ENCODE data around the gene TP53BP2. TPM values are rescaled to one million over a fixed set of nuclear protein-coding genes. Genes with fewer than 3 reads are reported as not detected.

The TP53BP2 gene
- total RNA-seq, 1 donor from 2014 or later: 22.6 TPM

DNA sequence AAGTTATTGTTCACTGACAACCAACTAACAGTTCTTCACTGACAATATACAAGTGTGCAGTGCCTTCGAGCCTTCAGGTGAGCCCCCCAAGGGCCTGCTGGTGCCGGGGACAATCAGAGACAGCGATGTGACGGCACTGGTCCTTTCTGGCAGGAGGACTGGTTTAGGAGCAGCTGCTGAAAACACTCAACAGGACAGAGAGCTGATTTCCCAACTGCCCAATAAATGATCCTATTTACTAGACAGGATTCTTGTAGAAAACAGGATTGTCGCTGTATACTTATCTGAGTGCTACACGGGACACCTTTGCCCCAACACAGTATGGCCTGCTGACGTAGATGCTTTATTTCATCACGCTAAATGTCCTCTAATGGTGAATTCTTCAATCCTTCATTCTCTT is 65.4 kb downstream of the TP53BP2 start:
- Histone ChIP-seq H3K36me3 (ENCODE audit: control insufficient read depth, insufficient read depth, low read length) (peaks cover 3% of the 10 kb centered on the region), H3K4me3 (ENCODE audit: low read depth, low read length) (no peak overlapping the region), H3K27me3 (ENCODE audit: control insufficient read depth, insufficient read depth, low read length) (no peaks in the 10 kb centered on the region)
- TF ChIP-seq, protein P1, sequence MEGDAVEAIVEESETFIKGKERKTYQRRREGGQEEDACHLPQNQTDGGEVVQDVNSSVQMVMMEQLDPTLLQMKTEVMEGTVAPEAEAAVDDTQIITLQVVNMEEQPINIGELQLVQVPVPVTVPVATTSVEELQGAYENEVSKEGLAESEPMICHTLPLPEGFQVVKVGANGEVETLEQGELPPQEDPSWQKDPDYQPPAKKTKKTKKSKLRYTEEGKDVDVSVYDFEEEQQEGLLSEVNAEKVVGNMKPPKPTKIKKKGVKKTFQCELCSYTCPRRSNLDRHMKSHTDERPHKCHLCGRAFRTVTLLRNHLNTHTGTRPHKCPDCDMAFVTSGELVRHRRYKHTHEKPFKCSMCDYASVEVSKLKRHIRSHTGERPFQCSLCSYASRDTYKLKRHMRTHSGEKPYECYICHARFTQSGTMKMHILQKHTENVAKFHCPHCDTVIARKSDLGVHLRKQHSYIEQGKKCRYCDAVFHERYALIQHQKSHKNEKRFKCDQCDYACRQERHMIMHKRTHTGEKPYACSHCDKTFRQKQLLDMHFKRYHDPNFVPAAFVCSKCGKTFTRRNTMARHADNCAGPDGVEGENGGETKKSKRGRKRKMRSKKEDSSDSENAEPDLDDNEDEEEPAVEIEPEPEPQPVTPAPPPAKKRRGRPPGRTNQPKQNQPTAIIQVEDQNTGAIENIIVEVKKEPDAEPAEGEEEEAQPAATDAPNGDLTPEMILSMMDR (IDR thresholded peaks at IDR 0.05; ENCODE audit: insufficient read depth, low read length, severe bottlenecking): no peak
- DNase-seq (ENCODE audit: low read depth) (no peak), FAIRE-seq (no peak)

DNA sequence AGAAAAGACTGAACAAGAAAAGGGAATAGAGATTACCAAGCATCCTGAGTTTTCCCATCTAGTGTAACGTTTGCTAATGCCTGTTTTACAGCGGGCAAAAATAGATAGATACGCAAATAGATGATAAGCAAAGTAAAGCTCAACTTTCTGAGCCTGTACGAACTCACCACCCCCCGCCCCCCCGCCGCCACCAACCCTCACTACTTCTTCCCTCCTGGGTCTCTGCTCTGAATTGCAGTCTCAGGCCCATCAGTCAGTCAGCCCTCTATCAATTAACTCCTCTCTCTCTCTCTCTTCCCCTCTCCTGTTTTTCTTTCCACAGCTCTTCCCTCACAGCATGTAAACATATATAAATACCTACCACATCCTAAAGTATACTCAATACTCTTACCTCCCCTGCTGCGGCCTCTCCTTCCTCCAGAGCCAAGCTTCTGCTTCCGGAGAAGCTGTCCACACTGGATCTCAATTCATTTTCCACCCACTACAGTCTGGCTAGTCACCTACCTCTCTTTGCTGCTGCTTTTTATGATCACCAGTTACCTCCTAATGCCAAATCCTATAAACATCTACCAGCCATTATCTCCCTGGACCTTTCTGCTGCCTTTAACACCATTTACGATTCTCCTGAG is 68.8 kb downstream of the TP53BP2 start:
- H3K4me3 ChIP-seq (ENCODE audit: low read depth, low read length): no peak overlapping the region
- FAIRE-seq: no peak
- no peak for DNase-seq (ENCODE audit: low read depth)
- H3K36me3 ChIP-seq (ENCODE audit: control insufficient read depth, insufficient read depth, low read length): peaks cover 11% of the 10 kb centered on the region
- TF ChIP-seq, protein P1 (IDR thresholded peaks at IDR 0.05; ENCODE audit: insufficient read depth, low read length, severe bottlenecking): no peak
- no peaks in the 10 kb centered on the region for H3K27me3 ChIP-seq (ENCODE audit: control insufficient read depth, insufficient read depth, low read length)

GRCh38 chr1:223776075-223776814 is 69.5 kb downstream of the TP53BP2 start:
- Histone ChIP-seq H3K36me3 (ENCODE audit: control insufficient read depth, insufficient read depth, low read length) (peaks cover 11% of the 10 kb centered on the region), H3K4me3 (ENCODE audit: low read depth, low read length) (no peak overlapping the region), H3K27me3 (ENCODE audit: control insufficient read depth, insufficient read depth, low read length) (no peaks in the 10 kb centered on the region)
- FAIRE-seq (no peak), DNase-seq (ENCODE audit: low read depth) (peak; percentile 96)
- TF ChIP-seq, protein P1 (IDR thresholded peaks at IDR 0.05; ENCODE audit: insufficient read depth, low read length, severe bottlenecking): no peak

DNA sequence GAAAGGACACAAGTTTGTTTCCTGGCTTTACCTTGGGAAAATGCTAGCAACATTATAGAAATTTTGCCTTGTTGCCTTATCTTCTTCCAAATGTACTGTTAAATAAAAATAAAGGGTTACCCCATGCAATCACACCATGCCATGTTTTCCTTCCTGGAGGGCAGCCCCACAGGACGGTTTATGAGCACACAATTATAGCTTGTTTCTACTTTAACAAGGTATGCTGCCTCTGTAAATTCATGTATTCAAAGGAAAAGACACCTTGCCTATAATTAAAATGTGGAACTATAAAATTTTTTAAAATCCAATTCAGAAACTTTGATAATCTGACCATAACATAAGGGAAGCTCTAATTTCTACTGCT is 70.1 kb downstream of the TP53BP2 start:
- FAIRE-seq (no peak), DNase-seq (ENCODE audit: low read depth) (peak; percentile 19)
- H3K27me3 ChIP-seq (ENCODE audit: control insufficient read depth, insufficient read depth, low read length): no peaks in the 10 kb centered on the region
- peaks cover 15% of the 10 kb centered on the region for H3K36me3 ChIP-seq (ENCODE audit: control insufficient read depth, insufficient read depth, low read length)
- H3K4me3 ChIP-seq (ENCODE audit: low read depth, low read length): no peak overlapping the region
- TF ChIP-seq, protein P1 (IDR thresholded peaks at IDR 0.05; ENCODE audit: insufficient read depth, low read length, severe bottlenecking): no peak

DNA sequence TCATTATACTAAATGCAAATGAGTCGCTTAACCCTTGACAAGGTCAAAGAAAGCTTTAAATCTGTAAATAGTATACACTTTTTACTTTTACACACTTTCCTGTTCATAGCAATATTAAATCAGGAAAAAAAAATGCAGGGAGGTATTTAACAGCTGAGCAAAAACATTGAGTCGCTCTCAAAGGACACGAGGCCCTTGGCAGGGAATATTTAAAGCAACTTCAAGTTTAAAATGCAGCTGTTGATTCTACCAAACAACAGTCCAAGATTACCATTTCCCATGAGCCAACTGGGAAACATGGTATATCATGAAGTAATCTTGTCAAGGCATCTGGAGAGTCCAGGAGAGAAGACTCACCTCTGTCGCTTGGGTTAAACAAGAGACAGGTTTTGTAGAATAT is 70.7 kb downstream of the TP53BP2 start:
- H3K36me3 ChIP-seq (ENCODE audit: control insufficient read depth, insufficient read depth, low read length): peaks cover 16% of the 10 kb centered on the region
- no peaks in the 10 kb centered on the region for H3K27me3 ChIP-seq (ENCODE audit: control insufficient read depth, insufficient read depth, low read length)
- TF ChIP-seq, protein P1 (IDR thresholded peaks at IDR 0.05; ENCODE audit: insufficient read depth, low read length, severe bottlenecking): no peak
- DNase-seq (ENCODE audit: low read depth) (no peak), FAIRE-seq (no peak)
- H3K4me3 ChIP-seq (ENCODE audit: low read depth, low read length): no peak overlapping the region

Measured in bronchial epithelial cell (primary cell).